SH-SY5Y (cell line): ENCODE measurements around the gene CCDC177.

Experiments used
- GATA2 ChIP-seq: IDR thresholded peaks from 2 replicates; pipeline ENCODE4 v1.6.1; 2011; ENCODE audit warnings: mild to moderate bottlenecking, low read depth, low read length
- GATA3 ChIP-seq: IDR thresholded peaks from 2 replicates; pipeline ENCODE4 v1.6.1; 2011; ENCODE audit warnings: low read depth, mild to moderate bottlenecking, low read length, moderate library complexity

CCDC177 gene

DNA sequence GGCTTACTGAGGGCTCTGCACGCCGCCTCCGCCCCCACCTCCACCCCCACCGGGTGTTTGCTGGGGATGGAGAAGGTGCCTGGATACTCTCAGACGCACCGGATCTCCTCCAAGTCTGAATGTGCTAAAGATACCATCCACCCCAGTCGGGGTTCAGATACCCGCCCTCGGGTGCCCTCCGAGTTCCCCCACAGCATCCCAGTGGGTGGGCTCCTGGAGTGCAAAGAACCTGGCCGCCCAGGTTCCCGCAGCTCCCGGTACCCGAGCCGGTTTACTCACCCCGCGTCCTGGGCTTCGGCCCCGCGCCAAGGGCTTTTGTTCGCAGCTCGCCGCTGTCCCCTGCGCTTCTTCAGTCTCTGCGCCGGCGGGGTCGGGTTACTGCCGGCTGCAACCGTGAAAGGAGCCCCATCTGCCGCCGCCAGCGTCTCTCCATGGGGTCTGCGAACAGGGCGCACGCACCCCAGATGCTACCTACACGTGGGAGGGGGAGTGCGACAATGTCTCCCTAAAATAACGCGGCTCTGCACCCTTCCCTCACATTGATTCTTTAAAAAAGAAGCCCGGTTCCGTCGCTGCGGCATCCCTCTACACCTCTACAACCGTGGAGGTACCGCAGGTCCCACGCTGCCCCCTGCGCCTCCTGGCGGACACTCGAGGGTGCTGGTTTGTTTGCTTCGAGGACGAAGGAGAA is at the start of gene CCDC177:
Gene CCDC177 (minus strand): TSS at position 609 of the 691 bp plus-strand sequence. CDS start 1,249 bp downstream, outside the sequence.
- TF ChIP-seq GATA2 (no peak), GATA3 (no peak)

DNA sequence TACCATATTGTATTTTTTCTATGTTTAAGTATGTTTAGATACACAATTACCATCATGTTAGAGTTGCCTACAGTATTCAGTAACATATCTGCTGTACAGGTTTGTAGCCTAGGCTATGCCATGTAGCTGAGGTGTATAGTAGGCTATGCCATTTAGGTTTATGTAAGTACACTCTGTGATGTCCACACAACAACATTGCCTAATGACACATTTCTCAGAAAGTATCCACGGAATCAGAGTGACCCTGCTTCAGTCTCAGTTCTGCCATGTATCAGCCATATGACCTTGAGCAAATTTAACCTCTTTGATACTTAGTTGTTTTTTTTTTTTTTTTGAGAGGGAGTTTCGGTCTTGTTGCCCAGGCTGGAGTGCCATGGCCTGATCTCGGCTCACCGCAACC is 49.5 kb upstream of the CCDC177 start:
- TF ChIP-seq GATA2: no peak
- TF ChIP-seq GATA3: no peak

DNA sequence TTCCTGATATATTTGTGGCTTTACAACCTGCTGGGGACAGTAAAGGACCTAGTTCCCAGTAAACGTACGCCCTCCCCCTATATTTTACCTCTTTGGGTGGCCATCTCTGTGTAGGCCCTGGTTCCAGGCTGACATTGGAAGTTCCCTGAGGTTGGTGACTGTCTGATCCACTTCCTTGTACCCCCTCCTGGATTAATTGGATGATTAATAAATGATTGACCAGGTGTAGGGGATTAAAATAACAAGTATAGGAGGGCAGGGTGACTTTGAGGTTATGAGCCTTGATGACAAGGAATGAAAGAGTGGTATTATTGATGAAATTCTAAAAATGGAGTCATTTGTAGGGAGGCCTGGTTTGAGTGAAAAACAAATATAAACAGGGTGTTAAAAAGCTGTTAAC is 46.3 kb upstream of the CCDC177 start:
- TF ChIP-seq GATA3 (no peak), GATA2 (no peak)

DNA sequence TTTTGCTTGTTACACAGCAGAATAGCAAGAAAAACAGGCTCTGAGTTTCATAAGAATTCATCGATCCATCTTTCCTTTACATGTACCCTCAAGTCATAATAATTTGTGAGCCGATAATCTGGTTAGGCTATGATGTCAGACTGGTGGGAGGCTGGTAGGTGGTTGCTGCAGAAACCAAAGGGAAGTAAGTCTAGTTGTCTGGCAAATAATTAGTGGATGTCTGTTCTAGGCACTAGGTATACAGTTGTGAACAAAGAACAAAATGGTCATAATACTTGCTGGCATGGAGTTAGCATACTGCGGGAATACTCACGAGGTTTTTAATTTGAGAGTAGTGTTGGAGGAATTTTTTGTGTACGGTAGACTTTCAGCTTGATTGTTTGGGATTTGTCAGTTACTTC is 45.5 kb upstream of the CCDC177 start:
- TF ChIP-seq GATA3 (no peak), GATA2 (no peak)

DNA sequence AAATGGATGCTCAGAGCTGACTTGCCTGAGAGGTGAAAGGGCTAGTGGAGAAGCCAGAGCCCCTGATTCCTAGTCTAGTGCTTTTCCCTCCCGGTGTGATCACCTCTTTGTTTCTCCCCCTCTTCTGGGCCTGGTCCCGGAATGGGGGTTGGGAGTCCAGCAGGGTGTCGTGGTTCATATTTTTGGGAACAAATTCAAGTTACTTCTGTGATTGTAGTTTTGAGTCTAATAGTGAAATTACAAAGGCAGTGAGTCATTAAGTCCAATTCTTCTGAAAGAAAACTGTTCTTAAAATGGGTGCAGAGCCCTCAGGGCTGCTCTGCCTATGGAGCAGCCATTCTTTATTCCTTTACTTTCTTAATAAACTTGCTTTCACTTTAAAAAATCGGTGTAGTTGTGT is 44.3 kb upstream of the CCDC177 start:
- TF ChIP-seq GATA3: no peak
- TF ChIP-seq GATA2: no peak

DNA sequence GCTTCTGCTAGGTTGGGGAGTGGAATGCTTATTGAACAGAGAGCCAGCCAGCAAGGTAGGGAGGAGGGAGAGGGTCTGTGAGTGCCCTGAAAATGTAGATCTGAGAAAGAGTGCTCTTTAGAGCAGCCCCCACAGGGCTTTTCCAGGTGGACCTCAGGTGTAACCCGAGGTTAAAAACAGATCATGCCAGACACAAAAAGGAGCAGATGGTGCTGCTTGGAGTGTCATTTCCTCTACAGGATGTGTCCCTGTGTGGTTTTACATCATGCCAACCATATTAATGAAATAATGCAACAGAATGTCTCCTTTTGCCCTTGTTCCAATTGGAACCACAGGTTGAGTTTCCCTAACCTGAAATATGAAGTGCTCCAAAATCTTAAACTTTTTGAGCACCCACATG is 43.1 kb upstream of the CCDC177 start:
- no peak for TF ChIP-seq GATA3
- no peak for TF ChIP-seq GATA2

DNA sequence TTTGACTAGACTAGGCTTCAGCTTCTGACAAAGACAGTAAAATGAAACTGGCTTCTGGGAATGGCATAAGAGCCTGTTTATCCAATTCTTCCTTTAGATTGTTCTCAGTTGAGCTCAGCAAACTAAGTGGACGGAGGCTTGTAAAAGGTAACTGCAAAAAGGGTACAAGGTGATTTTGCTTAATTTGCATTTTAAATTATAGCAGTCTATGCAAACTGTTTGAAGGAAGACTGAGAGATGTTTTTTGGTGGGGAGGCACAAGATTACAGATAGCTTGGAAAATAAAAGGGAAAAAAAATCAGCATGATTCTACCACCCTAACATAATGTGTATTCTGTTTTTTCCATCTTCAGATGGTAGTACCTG is 41.7 kb upstream of the CCDC177 start:
- TF ChIP-seq GATA3 (no peak), GATA2 (no peak)

DNA sequence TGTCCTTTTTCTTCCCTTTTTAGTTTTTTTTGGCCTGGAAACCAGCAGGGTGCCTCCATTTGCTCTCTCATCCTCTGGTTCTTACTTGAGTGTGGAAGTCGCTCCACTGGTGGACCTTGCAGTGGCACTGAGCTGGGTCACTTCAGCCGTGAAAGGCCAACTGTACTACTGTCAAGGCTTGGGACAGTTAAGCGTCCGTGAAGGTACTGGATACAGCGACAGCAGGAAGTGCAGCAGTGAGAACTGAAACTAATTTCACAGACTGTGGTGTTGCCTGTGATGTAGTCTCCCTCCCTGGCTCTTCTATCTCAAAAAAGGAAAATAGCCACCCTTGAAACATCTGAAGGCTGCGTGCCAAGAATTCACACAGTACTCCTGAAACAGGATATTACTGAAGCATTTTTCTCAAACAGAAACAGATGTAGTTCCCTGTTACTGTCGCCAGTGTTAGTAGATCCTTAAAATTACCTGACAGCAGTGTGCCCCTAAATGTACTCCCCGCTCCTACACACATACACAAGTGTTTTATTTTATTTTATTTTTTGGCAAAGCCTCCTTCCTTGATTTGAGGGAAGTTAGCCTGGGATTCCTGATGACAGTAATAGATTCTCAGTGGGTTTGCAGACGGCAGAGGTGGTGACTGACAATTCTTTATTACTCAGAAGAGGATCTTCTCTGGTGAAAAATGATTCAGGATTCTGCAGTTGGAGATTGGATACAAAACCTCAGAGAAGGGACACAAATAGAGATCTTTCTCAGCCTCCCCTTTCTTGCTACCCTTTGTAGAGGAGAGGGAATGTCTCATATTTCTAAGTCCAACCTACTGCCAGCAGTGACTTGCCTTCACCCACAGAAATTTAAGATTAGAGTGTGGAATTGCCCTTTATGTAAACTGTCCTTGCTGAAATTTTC is 41.1 kb upstream of the CCDC177 start:
- TF ChIP-seq GATA2 (no peak), GATA3 (no peak)

DNA sequence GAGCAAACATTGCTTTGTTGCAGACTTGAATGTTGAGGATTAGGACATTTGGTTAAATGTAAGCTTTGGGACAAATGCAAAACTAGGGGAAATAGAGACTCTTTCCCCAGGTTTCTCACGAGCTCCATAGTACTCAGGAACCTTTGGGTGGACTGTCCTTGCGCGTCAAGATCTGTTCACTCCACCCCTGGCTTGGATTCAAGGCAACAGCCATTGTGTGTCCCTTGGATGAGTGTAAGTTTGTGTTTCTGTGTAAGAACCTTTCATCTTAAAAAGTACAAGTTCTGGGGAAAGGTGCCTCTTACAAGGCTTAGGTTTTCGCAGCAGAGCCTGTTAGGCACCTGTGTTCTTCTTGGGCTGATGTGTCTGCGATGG is 40.4 kb upstream of the CCDC177 start:
- TF ChIP-seq GATA3: no peak

DNA sequence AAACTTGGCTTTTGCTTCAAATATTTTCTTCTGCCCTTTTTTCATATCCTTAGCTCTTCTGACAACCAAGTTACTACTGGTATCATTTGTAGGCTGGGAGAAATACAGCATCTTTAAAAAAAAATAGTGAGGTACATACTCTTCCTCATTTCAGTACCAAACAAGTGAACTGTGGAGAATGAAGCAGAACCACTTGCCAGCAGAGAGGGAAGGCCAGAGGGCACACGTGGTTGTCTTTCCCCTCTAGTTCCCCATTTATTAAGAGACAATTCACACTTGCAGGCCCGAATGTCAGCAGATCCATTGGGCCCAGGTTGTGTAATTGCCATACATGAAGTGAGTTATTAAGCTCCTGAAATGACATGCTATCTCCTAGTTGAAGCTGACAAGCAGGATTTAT is 39.9 kb upstream of the CCDC177 start:
- TF ChIP-seq GATA3 (no peak), GATA2 (no peak)

DNA sequence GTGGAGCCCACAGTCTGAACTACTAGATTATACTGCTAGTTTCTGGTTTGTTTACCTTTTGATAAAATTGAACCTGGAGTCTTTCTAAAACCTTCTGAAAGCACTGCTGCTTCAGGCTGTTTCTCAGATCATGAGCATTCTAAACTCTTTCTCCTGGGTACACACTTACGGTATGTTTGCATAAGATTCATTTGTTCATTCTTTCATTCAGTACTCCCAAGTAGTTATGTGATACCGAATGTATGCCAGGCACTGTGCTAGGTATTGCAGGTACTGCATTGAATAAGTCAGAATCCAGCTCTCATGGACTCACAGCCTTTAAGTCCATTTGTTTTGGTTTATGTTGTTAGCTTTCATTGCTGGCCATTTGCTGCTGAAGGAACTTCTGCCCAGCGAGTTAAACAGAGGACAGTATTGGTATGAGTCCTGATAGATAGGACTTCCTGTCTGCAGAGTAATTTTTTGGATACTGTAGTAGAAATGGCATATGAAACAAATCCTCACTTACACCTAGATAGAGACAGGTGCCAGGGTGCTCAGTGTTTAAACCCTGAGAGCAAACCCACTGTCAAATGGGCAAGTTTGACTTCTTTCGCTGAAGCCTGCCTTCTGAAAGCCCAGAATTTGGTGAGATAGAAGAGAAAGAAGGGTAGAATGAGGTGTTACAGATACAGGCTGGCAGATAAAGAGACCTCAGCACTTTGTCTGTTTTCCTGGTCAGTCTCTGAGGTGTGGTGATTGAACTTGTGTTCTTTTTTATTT is 38.8 kb upstream of the CCDC177 start:
- TF ChIP-seq GATA3 (no peak), GATA2 (no peak)

DNA sequence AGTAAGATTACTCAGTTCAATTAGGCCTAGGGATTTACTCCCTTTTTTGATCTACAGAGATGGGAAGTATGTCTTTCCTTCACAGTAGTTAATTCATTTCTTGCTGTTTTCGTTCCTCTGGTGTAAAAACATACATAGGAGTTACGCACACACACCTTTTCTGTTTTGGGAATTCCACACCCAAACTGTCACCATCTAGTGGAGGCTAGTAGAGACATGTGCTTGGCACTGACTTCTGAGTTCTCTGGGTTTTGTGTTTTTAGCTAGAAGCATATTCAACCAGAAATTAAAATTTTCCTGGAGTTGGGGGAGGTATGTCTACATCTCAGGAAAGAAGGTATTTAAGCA is 38.1 kb upstream of the CCDC177 start:
- TF ChIP-seq GATA2 (no peak), GATA3 (no peak)

DNA sequence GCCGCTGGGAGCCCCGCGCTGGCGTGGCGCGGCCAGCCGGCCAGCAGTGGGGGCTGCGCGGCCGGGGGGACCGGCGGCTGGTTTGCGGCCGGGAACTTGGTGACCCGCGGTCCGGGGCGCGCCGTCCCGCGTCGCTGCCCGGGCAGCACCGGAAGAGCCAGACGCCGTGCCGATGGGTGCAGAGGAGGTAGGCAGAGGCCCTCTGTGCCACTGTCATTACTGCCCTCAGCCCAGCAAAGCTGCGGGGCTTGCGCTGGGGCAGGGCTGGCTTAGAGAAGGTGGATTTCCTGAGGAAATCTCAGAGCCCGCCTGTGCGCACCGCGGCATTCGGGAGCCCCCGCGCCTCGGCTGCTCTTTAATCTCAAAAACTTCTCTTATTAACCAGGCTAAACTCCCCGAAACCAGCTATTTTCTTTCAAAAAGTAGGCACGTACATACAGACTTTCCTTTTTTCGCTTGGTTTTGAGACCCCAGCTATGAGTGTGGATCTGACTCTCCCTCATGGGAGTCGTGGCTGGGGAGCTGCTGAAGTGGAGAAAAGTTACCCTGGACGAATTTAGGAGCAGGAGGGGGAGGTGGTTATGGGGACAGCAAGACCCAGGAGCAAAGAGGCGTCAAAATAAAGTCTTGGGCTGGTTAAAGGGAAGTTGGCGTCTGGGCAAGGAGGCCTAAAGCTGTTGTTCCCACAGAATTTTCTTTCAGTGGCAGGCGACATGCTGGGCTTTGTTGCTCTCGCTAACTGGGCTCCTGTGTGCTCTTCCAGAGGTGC is 37.5 kb upstream of the CCDC177 start:
- no peak for TF ChIP-seq GATA3
- TF ChIP-seq GATA2: no peak
